Activated CD8-positive, alpha-beta memory T cell treated with anti-CD3 and anti-CD28 coated beads, Interleukin-2, amount 50 U/mL, for 1 hour (primary cell): ENCODE measurements around the gene TAOK1.
A peak's percentile ranks its signal among the peaks of the same experiment; 100 is the strongest.
"Not testable (repeated sequence)": the region's sequence is repeated elsewhere in the genome, so short reads cannot be mapped to it uniquely, and the experiment has no call there.

Source experiments
- DNase-seq: peaks from one replicate; pipeline ENCODE4 v3.0.0-alpha.2; 2020; ENCODE audit errors: extremely low read depth

The TAOK1 gene

DNA sequence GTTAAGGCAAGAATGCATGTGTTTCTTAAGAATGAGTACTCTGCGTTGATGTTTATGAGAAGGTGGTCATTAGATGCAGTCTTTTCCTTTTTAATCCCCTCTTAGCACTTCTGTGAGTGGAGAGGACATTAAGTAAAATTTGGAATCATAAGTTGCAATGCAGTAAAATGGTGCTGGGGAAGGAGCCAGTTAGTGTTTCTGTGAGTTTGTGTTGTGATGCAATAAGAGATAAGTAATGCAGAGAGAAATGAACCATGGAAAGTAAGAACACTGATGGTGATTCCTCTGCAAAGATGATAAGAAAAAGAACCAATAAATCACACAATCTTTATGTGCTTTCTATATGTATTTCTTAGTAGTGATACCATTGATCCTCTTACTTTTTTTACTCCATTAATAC, 156.7 kb downstream of the TAOK1 start:
- no peak for DNase-seq

DNA sequence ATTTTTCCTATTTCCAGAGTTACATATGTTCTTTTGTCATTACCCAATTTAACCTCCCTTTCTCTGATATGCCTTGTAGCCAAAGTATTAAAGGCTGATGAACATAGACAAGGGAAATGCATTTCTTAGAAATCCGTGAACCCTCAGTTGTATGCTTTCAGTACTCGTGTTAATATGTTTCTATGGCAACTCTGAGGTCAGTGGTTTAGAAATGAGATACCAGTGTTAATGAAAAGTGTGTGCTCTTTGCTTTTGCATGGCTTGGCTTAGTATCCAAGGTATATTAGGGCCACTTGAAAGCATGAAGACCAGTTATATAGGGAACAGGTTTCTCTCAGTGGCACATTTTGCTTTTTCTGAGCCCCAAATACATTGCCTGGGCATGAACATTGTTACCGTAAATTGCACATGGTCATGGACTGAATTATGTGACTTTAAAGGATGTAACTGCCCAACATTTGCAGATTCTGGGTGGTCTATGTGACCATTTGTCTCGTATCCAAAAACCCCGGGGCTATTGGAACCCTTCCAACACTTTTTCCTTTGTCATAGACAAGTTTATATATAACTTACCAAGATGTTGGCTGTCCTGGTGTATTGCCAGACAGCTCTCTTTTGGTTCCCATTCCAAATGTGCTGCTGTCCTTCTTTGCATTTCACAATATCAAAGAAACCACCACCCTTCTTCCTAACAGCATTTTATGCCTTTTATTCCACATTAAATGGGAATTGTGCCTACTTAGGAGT, 159.2 kb downstream of the TAOK1 start:
- no peak for DNase-seq

DNA sequence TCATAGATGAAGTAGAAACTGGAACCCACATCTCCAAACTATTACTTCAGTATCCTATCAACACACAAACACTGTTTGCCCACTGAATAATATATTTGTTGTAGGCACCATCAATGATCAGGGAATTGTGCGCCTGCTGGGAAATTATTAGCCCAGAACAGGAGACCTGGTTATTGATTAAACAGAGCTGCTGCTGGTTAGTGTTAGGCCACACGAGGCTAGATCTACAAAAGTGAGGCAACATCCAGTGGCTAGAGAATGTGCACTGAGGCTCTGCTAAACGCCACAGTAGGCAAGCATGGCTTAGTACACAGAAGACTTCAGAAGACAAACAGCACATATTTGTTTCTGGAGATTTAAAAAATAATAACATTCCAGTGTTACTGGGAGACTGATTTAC, 165.7 kb downstream of the TAOK1 start:
- no peak for DNase-seq

DNA sequence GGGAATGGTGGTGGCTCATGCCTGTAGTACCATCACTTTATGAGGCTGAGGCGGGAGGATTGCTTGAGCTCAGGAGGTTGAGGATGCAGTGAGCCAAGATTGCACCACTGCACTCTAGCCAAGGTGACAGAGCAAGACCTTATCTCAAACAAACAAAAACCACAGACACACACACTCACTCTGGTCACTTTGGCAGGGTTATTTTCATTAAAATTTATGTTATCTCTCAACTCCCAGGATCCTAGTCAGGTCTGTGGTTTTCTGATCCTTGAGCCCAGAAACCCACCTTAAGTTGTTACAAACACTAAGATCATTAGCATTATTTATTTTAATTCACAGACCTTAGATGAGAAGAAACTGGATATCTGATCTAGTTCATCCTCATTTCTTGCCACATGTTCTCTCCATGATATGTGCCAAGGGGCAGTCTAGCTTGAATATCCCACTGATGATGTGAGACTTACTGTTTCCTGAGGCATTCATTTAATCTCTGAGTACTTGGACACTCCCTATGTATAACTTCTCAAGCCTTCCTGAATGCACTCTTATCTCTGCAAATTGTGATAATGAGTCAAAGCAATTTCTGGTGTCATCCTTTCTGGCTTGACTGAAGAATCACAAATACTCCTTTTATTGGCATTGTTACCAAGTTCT, 167.0 kb downstream of the TAOK1 start:
- DNase-seq, result no peak

DNA sequence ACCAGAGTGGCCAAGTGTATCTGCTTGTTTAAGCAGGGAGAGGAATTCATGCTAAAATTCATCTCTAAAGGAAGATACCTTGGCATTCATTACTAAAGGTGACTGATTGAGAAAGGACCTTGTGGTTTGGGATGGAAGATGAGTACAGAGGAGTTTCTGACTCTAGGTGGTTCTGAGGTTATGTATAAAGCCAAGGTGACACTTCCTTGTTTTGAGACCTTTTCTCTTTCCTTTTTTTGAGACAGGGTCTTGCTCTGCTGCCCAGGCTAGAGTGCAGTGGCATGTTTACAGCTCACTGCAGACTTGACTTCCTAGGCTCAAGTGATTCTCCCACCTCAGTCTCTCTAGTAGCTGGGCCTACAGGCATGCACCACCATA, 167.6 kb downstream of the TAOK1 start:
- no peak for DNase-seq

DNA sequence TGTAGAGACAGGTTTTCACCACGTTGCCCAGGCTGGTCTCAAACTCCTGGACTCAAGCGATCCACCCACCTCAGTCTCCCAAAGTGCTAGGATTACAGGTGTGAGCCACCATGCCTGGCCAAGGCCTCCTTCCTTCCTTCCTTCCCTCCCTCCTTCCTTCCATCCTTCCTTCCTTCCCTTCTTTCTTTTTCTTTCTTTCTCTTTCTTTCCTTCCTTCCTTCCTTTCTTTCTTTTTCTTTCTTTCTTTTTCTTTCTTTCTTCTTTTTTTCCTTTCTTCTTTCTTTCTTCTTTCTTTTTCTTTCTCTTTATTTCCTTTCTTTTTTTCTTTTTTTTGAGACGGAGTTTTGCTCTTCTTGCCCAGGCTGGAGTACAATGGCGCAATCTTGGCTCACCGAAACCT, 168.0 kb downstream of the TAOK1 start:
- not testable (repeated sequence) for DNase-seq

DNA sequence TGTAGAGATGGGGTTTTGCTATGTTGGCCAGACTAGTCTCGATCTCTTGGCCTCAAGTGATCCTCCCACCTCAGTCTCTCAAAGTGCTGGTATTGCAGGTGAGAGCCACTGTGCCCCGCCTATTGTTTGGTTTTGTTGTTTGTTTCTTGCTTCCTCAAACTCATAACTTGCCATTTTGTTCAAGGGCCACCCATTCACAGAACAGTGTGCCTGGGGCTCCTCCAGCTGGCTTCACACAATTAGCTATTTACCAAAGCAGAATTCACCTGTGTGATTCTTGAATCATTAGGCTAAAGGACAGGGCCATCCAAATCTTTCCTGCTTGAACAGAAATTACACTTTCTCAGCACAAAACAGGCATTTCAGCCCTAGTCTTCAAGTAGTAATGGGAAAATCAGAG, 169.5 kb downstream of the TAOK1 start:
- no peak for DNase-seq

DNA sequence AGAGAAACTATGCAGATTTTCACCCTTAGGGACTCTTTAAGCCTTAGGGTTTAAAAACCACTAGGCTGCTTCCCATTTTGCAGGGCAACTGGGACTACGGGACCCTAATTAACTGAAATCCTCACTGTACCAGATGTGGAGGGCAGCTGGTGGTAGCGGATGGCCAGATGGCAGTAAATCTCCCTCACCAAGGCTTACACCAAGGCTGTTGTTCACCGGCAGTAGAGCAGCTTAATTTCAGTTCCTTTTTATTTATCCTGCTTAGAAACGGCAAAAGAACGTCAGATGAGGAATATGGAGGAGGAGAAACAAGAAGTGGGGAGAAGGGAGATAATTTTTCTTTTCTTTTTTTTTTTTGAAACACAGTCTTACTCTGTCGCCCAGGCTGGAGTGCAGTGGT, 170.2 kb downstream of the TAOK1 start:
- no peak for DNase-seq

DNA sequence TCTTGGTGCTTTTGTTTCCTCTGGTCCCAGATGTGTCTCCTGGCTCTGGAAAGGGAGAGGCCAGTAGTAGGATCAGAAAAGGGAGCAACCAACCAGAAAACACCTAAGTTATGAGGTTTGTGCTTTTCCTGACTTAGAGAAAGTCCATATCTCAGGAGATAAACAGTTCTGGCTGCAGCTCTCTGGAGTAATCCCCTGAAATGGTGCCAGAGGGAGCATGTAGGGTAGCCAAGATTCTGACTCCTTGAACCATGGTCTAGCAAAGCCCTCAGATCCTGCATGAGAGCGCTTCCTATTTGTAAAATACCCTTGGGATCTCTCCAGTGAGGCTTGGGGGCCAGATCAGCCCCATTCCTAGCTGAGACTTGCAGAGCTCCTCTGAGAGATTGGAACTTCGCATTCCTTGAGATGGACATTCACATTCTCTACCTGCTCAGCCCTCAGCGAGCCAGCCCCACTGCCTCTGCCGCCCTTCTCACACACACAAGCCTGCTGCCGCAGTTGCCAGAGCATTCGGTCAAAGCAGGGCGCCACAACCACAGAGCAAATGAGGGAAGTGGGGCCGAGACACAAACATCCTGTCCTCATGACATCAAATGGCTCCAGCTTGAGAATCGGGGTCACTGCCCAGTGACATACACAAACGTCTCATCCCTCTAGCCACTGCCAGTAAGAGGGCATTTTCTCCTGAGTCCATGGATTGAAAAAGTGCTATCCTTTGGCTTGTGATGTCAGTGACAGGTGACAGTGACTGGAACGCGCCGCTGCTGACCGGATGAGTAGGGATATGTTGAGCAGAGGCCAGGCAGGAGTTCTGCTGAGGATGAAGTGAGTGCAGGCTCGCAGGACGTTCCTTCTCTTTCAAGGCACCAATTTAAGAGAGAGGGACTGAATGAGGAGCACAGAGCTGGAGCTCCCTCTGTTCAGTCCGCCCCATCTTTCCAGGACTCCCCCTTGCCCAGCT, 171.7 kb downstream of the TAOK1 start:
- no peak for DNase-seq

DNA sequence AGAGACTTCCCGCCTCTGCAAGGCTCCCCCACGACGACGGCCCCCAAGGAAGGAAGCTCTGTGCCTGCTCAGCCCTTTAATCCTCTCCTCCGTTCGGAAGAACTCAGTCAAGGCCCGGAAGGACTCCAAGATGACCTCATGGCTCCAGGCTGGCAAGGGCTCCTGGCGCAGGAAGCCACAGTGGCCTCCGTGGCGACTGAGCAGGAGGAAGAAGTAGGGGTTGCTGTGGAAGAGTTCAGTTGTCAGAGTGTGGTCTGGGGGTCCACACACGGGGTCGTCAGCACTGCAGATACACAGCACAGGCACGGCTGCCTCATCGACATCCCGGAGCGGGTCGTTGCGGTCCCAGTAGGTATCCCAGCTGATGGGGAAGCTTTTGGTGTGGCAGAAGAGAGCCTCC, 172.5 kb downstream of the TAOK1 start:
- DNase-seq, result no peak

DNA sequence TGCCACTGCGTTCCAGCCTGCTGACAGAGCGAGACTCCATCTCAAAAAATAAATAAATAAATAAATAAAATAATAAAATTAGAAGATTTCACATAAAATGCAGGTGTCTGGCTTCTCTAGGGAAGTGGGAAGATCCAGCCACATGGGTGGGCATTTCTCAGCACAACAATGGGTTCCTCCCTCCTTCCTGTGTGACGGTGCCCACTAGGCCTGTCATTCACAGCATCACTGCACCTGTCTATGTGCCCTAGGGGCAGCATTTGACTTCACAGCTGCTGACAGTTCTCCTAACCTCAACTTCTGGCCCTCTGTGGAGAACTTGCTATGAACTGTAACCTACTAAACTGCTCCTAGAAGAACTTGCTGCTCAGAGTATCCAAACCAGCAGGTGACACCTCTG, 173.7 kb downstream of the TAOK1 start:
- DNase-seq, result no peak

DNA sequence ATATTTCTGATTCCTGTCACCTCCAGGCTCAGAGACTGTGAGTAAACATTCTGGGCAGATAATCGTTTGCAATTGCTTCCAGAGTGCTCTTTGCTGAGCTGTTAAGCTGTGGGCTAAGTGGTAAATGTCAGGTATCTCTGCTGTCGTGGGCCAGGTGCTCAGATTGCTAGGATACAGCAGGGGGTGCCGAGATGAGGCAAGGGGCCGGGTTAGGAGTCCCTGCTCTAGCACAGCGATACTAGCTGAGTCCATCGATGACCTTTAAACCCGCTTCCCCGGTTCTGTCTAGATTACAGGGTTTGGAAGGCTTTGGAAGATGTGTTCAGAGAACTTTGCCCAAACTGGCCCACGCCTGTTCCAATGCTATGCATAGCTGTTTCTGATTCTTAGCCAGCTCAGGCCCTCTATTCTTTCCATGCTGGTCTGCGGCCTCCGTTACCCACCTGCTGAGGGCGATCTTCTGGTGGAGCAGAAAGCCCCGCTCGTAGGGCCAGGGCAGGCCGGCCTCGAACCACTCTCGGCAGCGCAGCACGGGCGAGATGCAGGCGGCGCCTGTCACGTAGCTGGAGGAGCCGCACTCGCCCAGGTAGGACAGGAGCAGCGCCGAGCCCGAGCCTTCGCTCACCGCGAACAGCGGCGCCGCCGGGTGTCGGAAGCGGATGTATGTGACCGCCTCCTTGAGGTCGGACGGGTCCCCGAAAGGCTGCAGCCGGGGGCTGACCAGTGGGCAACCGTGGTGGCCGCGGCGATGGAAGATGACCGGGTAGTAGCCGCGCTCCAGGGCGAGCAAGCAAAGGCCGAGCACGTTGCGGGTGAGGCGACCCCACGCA, 175.7 kb downstream of the TAOK1 start:
- no peak for DNase-seq

DNA sequence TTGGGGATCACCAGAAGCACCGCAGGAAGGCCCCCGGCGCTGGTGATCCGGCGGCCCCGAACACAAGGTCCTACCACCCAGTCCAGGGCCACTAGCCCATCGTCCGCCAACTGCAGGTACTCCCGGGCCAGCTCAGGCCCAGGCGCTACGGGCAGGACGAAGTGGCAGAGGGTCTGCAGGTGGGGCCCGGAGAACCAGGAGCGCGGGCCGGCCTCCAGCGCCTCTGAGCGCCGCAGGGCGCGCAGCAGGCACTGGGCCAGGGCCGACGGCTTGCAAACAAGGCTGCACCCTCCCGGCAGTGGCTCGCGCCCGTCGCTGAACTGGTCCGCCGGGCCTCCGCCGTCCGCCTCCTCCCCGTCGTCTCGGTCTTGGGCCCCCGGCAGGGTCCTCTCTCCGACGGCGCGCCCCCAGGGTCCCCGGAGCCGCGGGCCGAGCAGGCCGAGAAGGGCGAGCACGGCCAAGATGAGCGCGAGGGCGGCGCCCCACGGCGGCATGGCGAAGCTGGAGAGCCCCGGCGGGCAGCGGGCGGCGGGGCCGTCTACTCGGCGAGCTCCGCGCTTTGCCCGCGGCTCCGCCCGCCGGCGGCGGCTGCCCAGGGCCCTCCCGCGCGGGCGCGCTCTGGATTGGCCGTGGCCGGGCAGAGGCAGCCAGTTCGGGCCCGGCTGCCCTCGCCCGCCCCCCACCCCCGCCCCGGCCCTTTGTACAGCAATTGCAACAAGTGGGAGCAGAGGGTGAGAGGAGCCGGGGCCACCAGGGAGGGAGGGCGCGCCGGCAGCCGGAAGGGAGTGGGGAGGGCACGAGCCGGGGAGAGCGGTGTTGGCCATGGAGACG, 176.5 kb downstream of the TAOK1 start, which contains the start of gene ABHD15:
ABHD15 (minus strand) TSS at position 565 of the 831 bp plus-strand sequence; CDS start at position 494, 71 bp downstream.
- DNase-seq, result no peak

DNA sequence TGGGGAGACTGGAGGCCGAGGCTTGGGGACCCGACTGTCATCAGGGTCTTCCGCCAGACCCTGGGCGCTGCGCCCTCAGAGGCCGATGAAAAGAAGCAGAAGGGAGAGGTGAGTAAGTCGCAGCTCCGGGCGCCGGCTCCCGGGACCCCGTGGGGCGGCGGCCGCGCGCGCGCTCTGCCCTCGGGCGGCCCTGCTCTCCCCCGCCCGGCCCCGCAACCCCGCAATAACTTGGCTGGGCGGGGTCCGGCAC, 177.1 kb downstream of the TAOK1 start:
- no peak for DNase-seq

DNA sequence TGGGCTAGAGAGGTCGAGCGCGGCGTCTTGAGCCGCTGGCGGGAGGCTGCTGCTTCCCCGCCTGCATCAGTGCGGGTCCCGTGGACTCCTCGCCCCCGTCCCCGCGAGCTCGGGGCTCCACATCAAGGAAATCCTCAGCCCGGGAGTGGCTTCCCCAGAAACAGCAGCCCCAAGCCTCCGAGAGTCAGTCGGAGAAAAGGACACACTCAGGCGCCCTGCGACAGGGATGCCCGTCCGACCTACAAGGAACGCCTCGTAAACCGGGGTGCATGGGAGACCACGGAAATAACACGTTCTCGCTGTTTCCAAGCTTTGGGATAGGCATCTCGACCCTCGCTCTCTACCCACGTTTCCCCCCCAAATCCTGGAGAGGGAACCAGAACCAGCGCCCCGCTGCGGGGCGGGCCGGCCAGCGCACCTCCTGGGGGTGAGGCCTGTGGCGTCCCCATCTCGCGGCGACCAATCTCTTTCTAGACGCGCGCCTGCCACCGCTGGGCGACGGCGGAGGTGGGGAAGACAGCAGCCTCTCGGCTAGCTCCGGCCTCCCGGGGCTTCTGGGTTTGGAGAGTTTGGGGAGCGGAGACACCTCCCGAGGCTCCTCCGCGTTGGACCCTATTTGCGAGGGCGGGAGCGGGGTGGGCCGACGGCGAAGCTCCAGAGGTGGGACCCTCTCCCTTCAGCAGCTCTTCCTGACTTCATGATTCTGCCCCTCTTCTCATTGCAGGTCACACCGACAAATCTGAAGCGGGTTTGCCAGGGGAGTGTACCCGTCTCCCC, 177.6 kb downstream of the TAOK1 start:
- no peak for DNase-seq

DNA sequence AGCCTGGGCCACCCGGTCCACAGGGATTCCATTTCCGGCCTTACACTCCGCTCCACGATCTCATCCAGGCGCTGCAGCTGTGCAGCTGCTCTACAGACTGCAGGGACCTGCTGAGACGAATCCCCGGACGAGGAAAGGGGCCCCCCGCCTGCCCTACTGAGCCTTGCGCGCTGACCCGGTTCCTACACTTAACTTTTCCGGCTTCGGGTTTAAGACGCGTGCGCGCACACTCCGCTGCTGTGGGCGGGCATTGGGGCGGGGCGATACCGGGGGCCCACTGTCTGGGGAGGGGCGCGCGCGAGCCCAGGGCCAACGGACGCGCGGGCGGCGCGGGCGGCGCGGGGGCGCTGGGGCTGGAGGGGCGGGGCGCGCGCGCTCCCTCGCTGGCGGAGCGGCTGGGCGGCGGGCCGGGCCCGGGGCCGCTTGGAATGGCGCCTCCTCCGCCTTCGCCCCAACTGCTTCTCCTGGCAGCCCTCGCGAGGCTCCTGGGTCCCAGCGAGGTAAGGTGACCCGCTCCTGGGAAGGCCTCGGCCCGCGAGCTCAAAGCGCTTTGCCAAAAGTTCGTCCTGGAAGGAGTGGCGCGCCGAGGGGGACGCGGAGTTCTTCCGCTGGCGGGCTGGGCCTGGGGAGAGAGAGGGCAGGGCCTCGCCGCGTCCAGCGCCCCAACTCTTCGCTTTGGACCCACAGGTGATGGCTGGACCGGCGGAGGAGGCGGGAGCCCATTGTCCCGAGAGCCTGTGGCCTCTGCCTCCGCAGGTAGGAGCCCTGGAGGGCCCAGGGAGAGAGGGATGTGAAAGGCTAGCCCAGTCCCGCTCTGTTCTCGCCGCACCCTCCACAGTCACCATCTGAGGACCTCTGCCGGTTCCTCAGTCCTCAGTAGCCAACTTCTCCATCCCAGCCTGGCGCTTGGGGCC, 178.4 kb downstream of the TAOK1 start, which contains the start of gene TP53I13:
TP53I13 (plus strand) TSS at position 371 of the 914 bp plus-strand sequence; CDS start at position 429, 58 bp downstream.
- DNase-seq, result peak; percentile 58

DNA sequence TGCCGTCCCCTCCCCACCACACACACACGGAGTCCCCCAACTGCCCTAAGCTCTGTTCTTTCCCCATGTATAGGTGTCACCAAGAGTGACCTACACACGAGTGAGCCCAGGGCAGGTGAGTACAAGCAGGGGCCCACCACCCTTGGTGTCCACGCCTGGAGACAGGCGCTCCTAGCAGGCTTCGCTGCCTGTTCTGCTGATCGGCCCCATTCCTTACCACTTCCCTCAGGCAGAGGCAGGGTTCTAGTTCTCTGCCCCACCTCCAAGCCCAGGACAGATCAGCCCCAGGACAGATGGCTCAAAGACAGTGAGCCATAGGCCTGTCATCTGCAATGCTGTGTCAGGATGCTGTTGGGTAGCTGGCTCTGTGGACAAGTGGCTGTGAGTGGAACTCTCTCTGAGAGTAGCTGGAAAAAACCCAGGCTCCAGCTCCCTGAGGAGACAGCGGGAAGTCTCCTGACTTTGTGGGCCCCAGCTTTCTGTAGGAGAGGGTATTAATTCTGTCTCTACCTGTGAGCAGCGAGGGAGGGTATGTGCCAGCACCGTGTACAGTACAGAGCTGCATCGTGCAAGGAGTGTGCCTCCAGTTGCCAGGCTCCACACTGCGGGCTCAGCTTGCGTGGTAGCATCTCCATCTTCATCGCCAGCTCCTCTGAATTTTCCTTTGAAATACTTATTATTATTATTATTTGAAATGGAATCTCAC, 179.2 kb downstream of the TAOK1 start:
- DNase-seq, result no peak

DNA sequence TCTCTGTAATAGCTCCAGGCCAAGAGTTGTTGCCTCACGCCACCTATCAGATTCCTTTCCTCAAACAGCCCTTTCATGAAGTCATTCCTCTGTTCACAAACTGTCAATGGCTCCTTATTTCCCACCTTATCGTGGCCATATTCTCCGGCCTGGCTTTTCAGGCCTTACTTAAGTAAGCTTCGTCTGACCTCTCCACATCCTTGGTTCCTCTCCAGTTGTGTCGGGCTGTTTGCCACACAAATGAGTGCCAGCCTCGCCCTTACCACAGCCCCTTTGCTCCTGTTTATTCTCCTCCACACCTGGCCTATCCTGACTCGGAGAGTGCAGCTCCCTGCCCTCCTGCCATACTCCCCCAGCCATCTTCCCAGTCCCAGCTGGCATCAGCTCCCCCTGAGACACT, 180.4 kb downstream of the TAOK1 start:
- no peak for DNase-seq
